Dermis microvascular lymphatic vessel endothelial cell (primary cell): ENCODE measurements around the gene CPT1B. TPM values are rescaled to one million over a fixed set of nuclear protein-coding genes. Genes with fewer than 3 reads are reported as not detected.

ENCODE experiments used
- total RNA-seq: library from RNA; depleted of rRNA; stranded (reverse); fragments of >200 nt; gene quantifications from 2 replicates; pipeline ENCODE4 v1.2.1, GENCODE V29; 2014

CPT1B gene
- total RNA-seq, 1 donor from 2014 or later = 0.77 TPM

Other genes starting within 250 kb of the CPT1B start
- gene PPP6R2, start 235.1 kb downstream of the CPT1B start, total RNA-seq = 39.4 and 58.5 TPM in 2 replicates
- gene SBF1, start 103.4 kb downstream of the CPT1B start, total RNA-seq = 26.7 and 35.4 TPM in 2 replicates
- 0.13 and 0.25 TPM in 2 replicates for gene ADM2, start 96.9 kb downstream of the CPT1B start, total RNA-seq
- gene MIOX, start 91.6 kb downstream of the CPT1B start, total RNA-seq = 0.13 TPM in 1 of 2 replicates, not detected in the other
- 18.4 and 32.6 TPM in 2 replicates for gene LMF2, start 70.7 kb downstream of the CPT1B start, total RNA-seq
- gene NCAPH2, start 70.2 kb downstream of the CPT1B start, total RNA-seq = 22.0 and 22.2 TPM in 2 replicates
- 2.8 and 3.1 TPM in 2 replicates for gene SCO2, start 52.8 kb downstream of the CPT1B start, total RNA-seq
- gene TYMP, start 48.4 kb downstream of the CPT1B start, total RNA-seq = 11.9 and 24.9 TPM in 2 replicates
- not detected in 2 replicates for gene KLHDC7B, start 32.5 kb downstream of the CPT1B start, total RNA-seq
- gene SYCE3, start 15.5 kb downstream of the CPT1B start, total RNA-seq = not detected in 2 replicates
- 18.0 and 41.3 TPM in 2 replicates for gene CHKB, start 4.4 kb upstream of the CPT1B start, total RNA-seq
- 0.13 and 0.25 TPM in 2 replicates for gene MAPK8IP2, start 22.4 kb upstream of the CPT1B start, total RNA-seq
- gene ARSA, start 49.7 kb upstream of the CPT1B start, total RNA-seq = 8.0 and 18.6 TPM in 2 replicates
- gene SHANK3, start 94.4 kb upstream of the CPT1B start, total RNA-seq = 7.8 and 19.7 TPM in 2 replicates
- under 0.01 and 0.38 TPM in 2 replicates for gene ACR, start 159.8 kb upstream of the CPT1B start, total RNA-seq
- gene RABL2B, start 205.2 kb upstream of the CPT1B start, total RNA-seq = 3.1 and 5.8 TPM in 2 replicates